Left colon (tissue), 2 donors: ENCODE results near the gene HSF5. TPM values are rescaled to one million over a fixed set of nuclear protein-coding genes. Genes with fewer than 3 reads are reported as not detected.
"Not testable (repeated sequence)": the region's sequence is repeated elsewhere in the genome, so short reads cannot be mapped to it uniquely, and the experiment has no call there.

Experiments used
- ATAC-seq: fragments of 200-7000 bp; cut with Tn5 transposase; one replicate; pipeline ENCODE4 v1.9.1; 2020; ENCODE audit warnings: mild to moderate bottlenecking, moderate library complexity
- DNase-seq, 2 donors: peaks; one replicate each; pipeline ENCODE4 v3.0.0-alpha.2; 2020
- intact Hi-C, 2 donors: fragments of 100-400 bp; cut with DNase I in 1 of 2; cut with micrococcal nuclease in 1 of 2; formaldehyde crosslinking; loops; one replicate each; pipeline versions ENCODE4 v1.11.2 to v1.14.0; 2022; cut with DNase I, micrococcal nuclease
- total RNA-seq, 2 donors: library from RNA; stranded (reverse); fragmentation: NEBNext Ultra II Directional; extraction: Animal tissue kit (Norgen Biotek cat#: 25700); gene quantifications; one replicate each; pipeline ENCODE4 v1.2.1, GENCODE V29; 2021
- donor health status: DM: no; HTN: no; CAD: no.
- donor health status: DM: yes; HTN: yes; CAD: no.

HSF5 gene
- total RNA-seq, 2 donors from 2014 or later, result not detected

- DNase-seq (no peak), ATAC-seq (peak; percentile 55)
- intact Hi-C loops, result no loop called here
Measured at GRCh38 chr17:58498177-58498828, 10.1 kb upstream of the HSF5 start.

GRCh38 chr17:58493506-58493905, 5.3 kb upstream of the HSF5 start:
- intact Hi-C loops, result no loop called here

GRCh38 chr17:58492238-58493121, 4.3 kb upstream of the HSF5 start:
- no peak for ATAC-seq
- intact Hi-C loops, result no loop called here
- no peak for DNase-seq

More at GRCh38 chr17:58493506-58493905, 5.3 kb upstream of the HSF5 start:
- ATAC-seq (no peak), DNase-seq (no peak)

GRCh38 chr17:58491510-58492045, 3.4 kb upstream of the HSF5 start:
- DNase-seq (no peak), ATAC-seq (no peak)
- intact Hi-C loops, result no loop called here

GRCh38 chr17:58488428-58488890, 251 bp upstream of the HSF5 start:
- no peak for DNase-seq
- intact Hi-C loops, result no loop called here
- ATAC-seq, result no peak

- intact Hi-C loops, result no loop called here
- ATAC-seq (no peak), DNase-seq (no peak)
Measured at GRCh38 chr17:58484600-58484999, 3.6 kb downstream of the HSF5 start.

GRCh38 chr17:58481798-58482197, 6.4 kb downstream of the HSF5 start:
- ATAC-seq, DNase-seq, intact Hi-C loops: not testable (repeated sequence)

- intact Hi-C loops, result no loop called here
- DNase-seq, result no peak
- no peak for ATAC-seq
Measured at GRCh38 chr17:58480090-58480489, 8.1 kb downstream of the HSF5 start.

GRCh38 chr17:58476812-58477211, 11.4 kb downstream of the HSF5 start:
- DNase-seq, result no peak
- no peak for ATAC-seq
- intact Hi-C loops, result no loop called here

GRCh38 chr17:58475985-58476384, 12.2 kb downstream of the HSF5 start:
- no peak for DNase-seq
- intact Hi-C loops, result no loop called here
- no peak for ATAC-seq

- DNase-seq (no peak), ATAC-seq (no peak)
- intact Hi-C loops, result no loop called here
Measured at GRCh38 chr17:58470356-58470755, 17.9 kb downstream of the HSF5 start.

- DNase-seq (no peak), ATAC-seq (no peak)
- intact Hi-C loops, result no loop called here
Measured at GRCh38 chr17:58468944-58469343, 19.3 kb downstream of the HSF5 start.

GRCh38 chr17:58455491-58455890, 32.7 kb downstream of the HSF5 start:
- ATAC-seq (no peak), DNase-seq (no peak)
- intact Hi-C loops, result no loop called here

- ATAC-seq, result no peak
- no peak for DNase-seq
- intact Hi-C loops, result no loop called here
Measured at GRCh38 chr17:58452738-58453137, 35.5 kb downstream of the HSF5 start.

GRCh38 chr17:58447039-58447975, 40.9 kb downstream of the HSF5 start:
- DNase-seq, result peak; percentile 62 to 79
- peak; percentile 100 for ATAC-seq
- intact Hi-C loops, result loop anchor here in 1 of 2 donors (10.0 kb wide), 1 partner anchor 143 kb away; no protein-coding TSS in a partner anchor

GRCh38 chr17:58446086-58446485, 42.1 kb downstream of the HSF5 start:
- DNase-seq (no peak), ATAC-seq (no peak)
- intact Hi-C loops, result loop anchor here in 1 of 2 donors (10.0 kb wide), 1 partner anchor 141 kb away; no protein-coding TSS in a partner anchor

- no peak for ATAC-seq
- intact Hi-C loops, result no loop called here
Measured at GRCh38 chr17:58436805-58437239, 51.4 kb downstream of the HSF5 start.

GRCh38 chr17:58436245-58436644, 52.0 kb downstream of the HSF5 start:
- ATAC-seq, result no peak
- intact Hi-C loops, result no loop called here
- DNase-seq, result no peak

More at GRCh38 chr17:58436805-58437239, 51.4 kb downstream of the HSF5 start:
- no peak for DNase-seq
